Smooth muscle cell (in vitro differentiated cells): Measurements from ENCODE around the gene TUBD1. TPM values are rescaled to one million over a fixed set of nuclear protein-coding genes. Genes with fewer than 3 reads are reported as not detected.
"Not testable (repeated sequence)": the region's sequence is repeated elsewhere in the genome, so short reads cannot be mapped to it uniquely, and the experiment has no call there.

Source experiments
- DNase-seq: peaks from one replicate; lab custom pipeline; 2025; ENCODE audit not compliant: unreplicated experiment; lab: John Stamatoyannopoulos, UW
- H2AFZ ChIP-seq: fragments of 200-600 bp; sonication (generic); 2 replicates; pipeline ENCODE4 v1.6.0; 2016; ENCODE audit warnings: antibody characterized with exemption, low read depth, mild to moderate bottlenecking
- H3F3A ChIP-seq: fragments of 200-600 bp; sonication (generic); 2 replicates; pipeline ENCODE4 v1.6.0; 2017; ENCODE audit warnings: antibody characterized with exemption, low read depth
- H3K27ac ChIP-seq: fragments of 200-600 bp; sonication (generic); 2 replicates; pipeline ENCODE4 v1.5.1; 2016; ENCODE audit warnings: low read depth, mild to moderate bottlenecking
- H3K27me3 ChIP-seq: fragments of 200-600 bp; sonication (generic); 2 replicates; pipeline ENCODE4 v1.6.1; 2016; ENCODE audit warnings: low read depth, mild to moderate bottlenecking
- H3K36me3 ChIP-seq: fragments of 200-600 bp; sonication (generic); 2 replicates; pipeline ENCODE4 v1.5.1; 2016; ENCODE audit warnings: low read depth
- H3K4me1 ChIP-seq: fragments of 200-600 bp; sonication (generic); 2 replicates; pipeline ENCODE4 v1.5.1; 2016; ENCODE audit warnings: low read depth
- H3K4me2 ChIP-seq: fragments of 200-600 bp; sonication (generic); 2 replicates; pipeline ENCODE4 v1.6.0; 2016; ENCODE audit warnings: mild to moderate bottlenecking
- H3K4me3 ChIP-seq: fragments of 200-600 bp; sonication (generic); 2 replicates; pipeline ENCODE4 v1.5.1; 2016; ENCODE audit warnings: mild to moderate bottlenecking
- H3K79me2 ChIP-seq: fragments of 200-600 bp; sonication (generic); 2 replicates; pipeline ENCODE4 v1.6.0; 2016; ENCODE audit warnings: low read depth, mild to moderate bottlenecking
- H3K9ac ChIP-seq: fragments of 200-600 bp; sonication (generic); 2 replicates; pipeline ENCODE4 v1.6.0; 2016; ENCODE audit warnings: low read depth
- H3K9me3 ChIP-seq: fragments of 200-600 bp; sonication (generic); replicated peaks from 2 replicates; pipeline ENCODE4 v1.5.1; 2016; ENCODE audit warnings: low read depth
- H4K20me1 ChIP-seq: fragments of 200-600 bp; sonication (generic); 2 replicates; pipeline ENCODE4 v1.6.0; 2016; ENCODE audit warnings: low read depth
- WGBS: methylation state at CpG from one replicate; pipeline ENCODE4 v1.1.7; 2016; ENCODE audit warnings: low lambda C conversion rate; 5-methylcytosine and 5-hydroxymethylcytosine counted together
- polyA plus RNA-seq: library from polyadenylated mRNA; unstranded; fragments of >200 nt; fragmentation: Nextera tagmentation; extraction: Ambion mirVana; gene quantifications from 2 replicates; pipeline ENCODE4 v1.2.1, GENCODE V29; 2016
- total RNA-seq: library from RNA; depleted of rRNA; stranded (reverse); fragments of >200 nt; gene quantifications from 2 replicates; pipeline ENCODE4 v1.2.3, GENCODE V29; 2014
- TF ChIP-seq, protein P1 (sequence below): fragments of 200-600 bp; sonication (generic); IDR thresholded peaks from 2 replicates; pipeline ENCODE4 v1.5.1; 2017; ENCODE audit warnings: borderline replicate concordance, mild to moderate bottlenecking, antibody characterized with exemption; ENCODE audit not compliant: insufficient read depth, poor library complexity, severe bottlenecking

Gene TUBD1, protein sequence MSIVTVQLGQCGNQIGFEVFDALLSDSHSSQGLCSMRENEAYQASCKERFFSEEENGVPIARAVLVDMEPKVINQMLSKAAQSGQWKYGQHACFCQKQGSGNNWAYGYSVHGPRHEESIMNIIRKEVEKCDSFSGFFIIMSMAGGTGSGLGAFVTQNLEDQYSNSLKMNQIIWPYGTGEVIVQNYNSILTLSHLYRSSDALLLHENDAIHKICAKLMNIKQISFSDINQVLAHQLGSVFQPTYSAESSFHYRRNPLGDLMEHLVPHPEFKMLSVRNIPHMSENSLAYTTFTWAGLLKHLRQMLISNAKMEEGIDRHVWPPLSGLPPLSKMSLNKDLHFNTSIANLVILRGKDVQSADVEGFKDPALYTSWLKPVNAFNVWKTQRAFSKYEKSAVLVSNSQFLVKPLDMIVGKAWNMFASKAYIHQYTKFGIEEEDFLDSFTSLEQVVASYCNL
- total RNA-seq (11.0 and 21.8 TPM in 2 replicates), polyA plus RNA-seq (10.2 and 10.3 TPM in 2 replicates)

DNA sequence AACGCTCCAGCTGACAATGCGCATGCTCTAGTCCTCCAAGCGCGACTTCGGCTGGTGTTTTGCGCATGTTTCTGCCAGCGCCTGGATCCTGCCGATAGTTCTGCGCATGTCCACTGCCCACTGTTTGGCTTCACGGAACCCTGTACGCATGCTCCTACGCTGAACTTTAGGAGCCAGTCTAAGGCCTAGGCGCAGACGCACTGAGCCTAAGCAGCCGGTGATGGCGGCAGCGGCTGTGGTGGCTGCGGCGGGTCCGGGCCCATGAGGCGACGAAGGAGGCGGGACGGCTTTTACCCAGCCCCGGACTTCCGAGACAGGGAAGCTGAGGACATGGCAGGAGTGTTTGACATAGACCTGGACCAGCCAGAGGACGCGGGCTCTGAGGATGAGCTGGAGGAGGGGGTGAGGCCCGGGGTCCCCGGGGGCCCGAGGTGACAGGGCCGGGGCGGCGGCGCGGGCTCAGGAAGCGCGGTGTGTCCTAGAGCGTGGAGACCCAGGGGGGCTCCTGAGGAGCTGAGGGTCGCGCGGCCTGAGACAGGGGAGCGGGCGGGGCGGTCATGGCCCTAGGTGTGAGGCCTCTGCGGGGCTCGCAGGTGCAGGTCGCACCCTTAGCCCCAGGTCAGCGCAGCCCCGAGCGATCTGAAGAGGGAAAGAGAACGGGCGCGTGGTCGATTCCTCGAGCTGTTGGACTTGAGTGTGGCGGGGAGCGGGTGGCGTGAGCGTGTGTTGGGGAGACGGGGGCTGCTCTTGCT lies at the start of gene TUBD1, which contains the start of gene RPS6KB1:
TUBD1 (minus strand) TSS at position 20 of the 752 bp plus-strand sequence. CDS start 1,941 bp downstream, outside the sequence.
RPS6KB1 (plus strand) TSS at position 198 of the 752 bp plus-strand sequence; CDS start at position 262, 64 bp downstream.
- Histone ChIP-seq H4K20me1 (peaks cover 28% of the 10 kb centered on the region), H3K9me3 (no peaks in the 10 kb centered on the region), H3K79me2 (peaks cover 71% of the 10 kb centered on the region), H3K27me3 (no peaks in the 10 kb centered on the region), H3K9ac (peak within 1 kb of the TSS; percentile 72), H3F3A (no peaks in the 10 kb centered on the region), H3K36me3 (no peaks in the 10 kb centered on the region), H3K4me1 (peaks cover 13% of the 10 kb centered on the region), H2AFZ (peak within 1 kb of the TSS; percentile 96), H3K4me2 (peak within 1 kb of the TSS; percentile 87), H3K27ac (peak within 1 kb of the TSS; percentile 61), H3K4me3 (peak within 1 kb of the TSS; percentile 74)
- under 1% methylated on average over 46 of the region's 61 CpGs for WGBS
- TF ChIP-seq, protein P1, sequence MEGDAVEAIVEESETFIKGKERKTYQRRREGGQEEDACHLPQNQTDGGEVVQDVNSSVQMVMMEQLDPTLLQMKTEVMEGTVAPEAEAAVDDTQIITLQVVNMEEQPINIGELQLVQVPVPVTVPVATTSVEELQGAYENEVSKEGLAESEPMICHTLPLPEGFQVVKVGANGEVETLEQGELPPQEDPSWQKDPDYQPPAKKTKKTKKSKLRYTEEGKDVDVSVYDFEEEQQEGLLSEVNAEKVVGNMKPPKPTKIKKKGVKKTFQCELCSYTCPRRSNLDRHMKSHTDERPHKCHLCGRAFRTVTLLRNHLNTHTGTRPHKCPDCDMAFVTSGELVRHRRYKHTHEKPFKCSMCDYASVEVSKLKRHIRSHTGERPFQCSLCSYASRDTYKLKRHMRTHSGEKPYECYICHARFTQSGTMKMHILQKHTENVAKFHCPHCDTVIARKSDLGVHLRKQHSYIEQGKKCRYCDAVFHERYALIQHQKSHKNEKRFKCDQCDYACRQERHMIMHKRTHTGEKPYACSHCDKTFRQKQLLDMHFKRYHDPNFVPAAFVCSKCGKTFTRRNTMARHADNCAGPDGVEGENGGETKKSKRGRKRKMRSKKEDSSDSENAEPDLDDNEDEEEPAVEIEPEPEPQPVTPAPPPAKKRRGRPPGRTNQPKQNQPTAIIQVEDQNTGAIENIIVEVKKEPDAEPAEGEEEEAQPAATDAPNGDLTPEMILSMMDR: no peak
- peak; percentile 82 for DNase-seq

DNA sequence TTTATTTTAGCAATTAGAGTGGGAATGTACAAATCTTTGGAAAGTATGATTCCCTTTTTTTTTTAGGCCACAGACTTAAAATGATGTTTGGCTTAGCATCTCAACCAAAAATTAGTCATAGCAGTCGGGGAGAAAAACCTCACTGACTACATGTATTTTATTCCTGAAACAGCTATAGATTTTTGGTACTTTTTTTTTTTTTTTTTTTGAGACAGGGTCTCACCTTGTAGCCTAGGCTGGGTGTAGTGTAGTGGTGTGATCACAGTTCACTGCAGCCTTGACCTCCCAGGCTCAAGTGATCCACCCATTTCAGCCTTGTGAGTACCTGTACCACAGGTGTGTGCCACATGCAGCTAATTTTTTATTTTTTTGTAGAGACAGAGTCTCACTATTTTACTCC lies 48.4 kb upstream of the TUBD1 start:
- WGBS: 87% methylated on average over 1 of the region's 1 CpG
- TF ChIP-seq, protein P1: no peak
- no peak for DNase-seq

DNA sequence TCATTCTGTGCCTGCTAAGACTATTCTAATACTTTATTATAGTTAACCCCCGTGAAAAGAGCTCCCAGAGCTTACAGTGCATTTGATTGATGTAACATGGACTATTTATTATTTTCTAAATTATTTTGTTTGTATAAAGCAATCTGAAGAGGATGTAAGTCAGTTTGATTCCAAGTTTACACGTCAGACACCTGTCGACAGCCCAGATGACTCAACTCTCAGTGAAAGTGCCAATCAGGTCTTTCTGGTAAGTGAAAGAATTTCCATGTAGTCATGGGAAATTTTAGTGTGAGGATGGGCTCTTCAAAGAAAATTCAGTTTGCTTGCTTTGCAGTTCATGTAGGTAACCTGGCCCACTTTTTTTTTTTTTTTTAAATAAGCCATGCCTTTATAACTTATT lies 48.0 kb upstream of the TUBD1 start:
- not testable (repeated sequence) for H2AFZ ChIP-seq, H4K20me1 ChIP-seq, H3K79me2 ChIP-seq, H3K9me3 ChIP-seq, H3F3A ChIP-seq, H3K4me1 ChIP-seq, H3K4me2 ChIP-seq, DNase-seq, H3K4me3 ChIP-seq, H3K27me3 ChIP-seq, H3K9ac ChIP-seq
- Histone ChIP-seq H3K27ac (peak overlapping the region; percentile 69), H3K36me3 (peaks cover 13% of the 10 kb centered on the region)
- 84% methylated on average over 3 of the region's 3 CpGs for WGBS

More for the DNA sequence above, 48.4 kb upstream of the TUBD1 start:
- Histone ChIP-seq H3K36me3 (peaks cover 9% of the 10 kb centered on the region), H3F3A (no peaks in the 10 kb centered on the region), H2AFZ (no peak overlapping the region), H3K9me3 (no peaks in the 10 kb centered on the region), H3K27me3 (no peaks in the 10 kb centered on the region), H3K79me2 (no peaks in the 10 kb centered on the region), H3K27ac (peak overlapping the region; percentile 47), H3K4me3 (no peak overlapping the region), H3K4me2 (no peak overlapping the region), H3K9ac (no peak overlapping the region), H3K4me1 (no peaks in the 10 kb centered on the region), H4K20me1 (no peaks in the 10 kb centered on the region)

DNA sequence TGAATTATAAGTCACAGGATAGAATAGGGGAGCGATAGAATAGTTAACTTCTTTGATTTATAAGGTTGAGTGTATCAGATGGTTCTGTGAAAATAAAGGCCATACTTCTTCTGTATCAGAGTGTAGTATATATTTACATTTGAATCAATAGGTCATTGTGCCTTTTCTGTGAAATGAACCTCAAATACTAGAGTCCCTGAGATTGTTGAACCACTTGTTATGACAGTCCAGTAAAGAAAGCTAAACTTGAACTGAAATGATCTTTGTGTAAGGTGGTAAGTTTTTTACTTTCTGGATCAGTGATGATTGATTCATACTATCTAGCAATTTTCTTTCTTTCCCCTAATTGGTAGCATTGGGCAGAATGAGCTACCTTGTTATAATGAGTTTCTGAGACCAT lies 40.6 kb upstream of the TUBD1 start:
- not testable (repeated sequence) for H3K9me3 ChIP-seq, H3K4me2 ChIP-seq, H2AFZ ChIP-seq, H3K9ac ChIP-seq, H3K27me3 ChIP-seq, H3F3A ChIP-seq, DNase-seq, H3K27ac ChIP-seq, H4K20me1 ChIP-seq, H3K79me2 ChIP-seq, H3K4me3 ChIP-seq, H3K4me1 ChIP-seq
- H3K36me3 ChIP-seq: peaks cover 35% of the 10 kb centered on the region
- WGBS: 100% methylated on average over 1 of the region's 1 CpG

DNA sequence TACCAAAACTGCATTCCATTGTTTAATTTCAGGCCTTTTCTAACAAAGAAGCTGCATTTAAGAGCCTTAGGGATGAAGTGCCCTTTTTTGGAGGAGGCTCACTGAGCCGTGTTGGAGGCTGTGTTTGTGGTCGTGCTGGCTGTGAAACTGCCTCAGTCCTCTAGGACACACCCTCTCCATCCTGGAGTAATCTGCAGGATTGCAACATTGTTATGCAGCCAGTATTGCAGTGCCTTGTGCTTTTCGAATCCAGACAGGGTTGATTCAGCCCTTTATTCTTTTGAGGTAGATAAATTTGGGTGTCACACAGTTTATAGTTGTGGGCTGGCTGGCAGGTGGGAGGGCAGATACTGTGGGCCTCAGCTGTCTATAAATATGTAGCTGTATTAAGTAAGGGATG lies 38.0 kb upstream of the TUBD1 start:
- H3F3A ChIP-seq, H3K9me3 ChIP-seq, H3K27ac ChIP-seq, H4K20me1 ChIP-seq, H3K9ac ChIP-seq, H3K79me2 ChIP-seq, H2AFZ ChIP-seq, H3K27me3 ChIP-seq, DNase-seq, H3K4me3 ChIP-seq, H3K4me2 ChIP-seq, H3K4me1 ChIP-seq: not testable (repeated sequence)
- WGBS: 60% methylated on average over 3 of the region's 3 CpGs
- peaks cover 29% of the 10 kb centered on the region for H3K36me3 ChIP-seq

DNA sequence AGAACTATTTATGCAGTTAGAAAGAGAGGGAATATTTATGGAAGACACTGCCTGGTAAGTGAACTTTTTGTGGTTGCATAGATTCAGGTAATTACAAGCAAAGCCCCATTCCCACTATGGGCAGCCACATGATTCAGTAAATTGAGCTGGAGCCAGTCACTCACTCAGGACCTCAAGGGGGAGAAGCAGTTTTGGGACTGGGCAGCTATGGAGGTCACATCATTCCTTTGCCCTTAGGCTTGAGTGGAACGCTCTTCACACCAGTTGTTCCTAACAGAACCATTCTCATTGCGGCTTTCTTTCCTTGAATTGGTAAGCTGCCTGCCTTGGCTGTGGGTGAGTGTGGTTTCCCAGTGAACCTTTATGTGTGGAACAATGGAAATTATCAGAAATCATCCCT lies 37.4 kb upstream of the TUBD1 start:
- not testable (repeated sequence) for H3K4me1 ChIP-seq, H2AFZ ChIP-seq, H3K27ac ChIP-seq, H3K27me3 ChIP-seq, DNase-seq, H3K9me3 ChIP-seq, H3K9ac ChIP-seq, H3K4me3 ChIP-seq, H3F3A ChIP-seq, H3K79me2 ChIP-seq, H3K4me2 ChIP-seq, H4K20me1 ChIP-seq
- H3K36me3 ChIP-seq: peaks cover 26% of the 10 kb centered on the region
- WGBS: 98% methylated on average over 2 of the region's 2 CpGs
